NCI-H1417 treated with DMSO at 0.1 percent for 48 hours (cell line): ENCODE data around the gene FMN1.

Experiments used
- DNase-seq: peaks from one replicate; lab custom pipeline; 2025; lab: John Stamatoyannopoulos, UW

Gene FMN1

DNA sequence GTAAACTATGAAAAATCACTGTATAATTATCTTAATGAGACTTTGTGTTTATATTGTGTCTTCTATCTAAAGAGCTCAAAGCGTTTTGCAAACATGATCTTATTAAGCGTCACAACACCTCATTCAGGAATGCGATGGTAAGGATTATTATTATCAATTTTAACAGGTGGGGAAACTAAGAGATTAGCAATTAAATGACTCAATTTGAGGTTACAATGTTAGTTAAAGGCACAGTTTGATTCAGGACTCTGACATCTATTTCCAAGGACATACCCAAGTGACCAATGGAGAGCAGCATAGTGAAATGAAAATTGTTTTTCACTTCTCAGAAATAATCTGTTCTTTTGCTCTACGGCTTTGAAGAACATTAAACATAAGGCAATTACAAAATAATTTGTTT lies 74.6 kb downstream of the FMN1 start:
- DNase-seq: no peak

DNA sequence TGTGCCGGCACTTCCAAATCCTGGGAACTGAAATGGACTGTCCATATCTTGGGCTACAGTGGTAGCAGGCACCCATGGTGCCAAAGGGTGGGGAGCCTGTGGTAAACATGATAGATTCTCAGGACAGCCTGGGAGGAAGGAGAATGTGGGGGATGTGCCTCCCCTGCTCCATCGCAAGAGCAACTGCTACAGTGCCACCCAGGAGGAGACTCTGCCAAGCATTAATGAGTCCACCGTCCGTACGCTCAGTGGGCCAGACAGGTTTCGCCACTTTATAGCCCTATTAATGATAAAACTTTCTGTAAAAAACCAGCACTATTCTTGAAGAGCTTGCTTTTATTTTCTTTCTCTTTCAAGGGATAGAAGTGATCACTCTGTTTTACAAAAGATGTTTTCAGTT lies 75.2 kb downstream of the FMN1 start:
- no peak for DNase-seq

DNA sequence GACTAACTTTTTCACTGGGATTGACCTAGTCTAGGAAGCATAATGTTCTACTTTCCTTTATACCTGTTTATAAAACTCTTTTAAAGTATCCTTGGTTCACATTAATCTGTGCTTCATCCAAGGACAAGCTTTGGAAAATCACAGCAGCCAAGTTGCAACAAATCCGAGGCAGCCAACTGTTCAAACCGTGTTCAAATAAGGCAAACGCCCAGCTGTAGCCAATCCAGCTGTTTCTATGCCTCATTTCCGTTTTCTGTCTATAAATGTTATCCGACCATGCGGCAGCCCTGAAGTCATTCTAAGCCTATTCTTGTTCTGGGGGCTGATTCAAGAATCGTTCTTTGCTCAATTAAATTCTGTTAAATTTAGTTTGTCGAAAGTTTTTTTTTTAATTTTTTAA lies 78.3 kb downstream of the FMN1 start:
- no peak for DNase-seq

DNA sequence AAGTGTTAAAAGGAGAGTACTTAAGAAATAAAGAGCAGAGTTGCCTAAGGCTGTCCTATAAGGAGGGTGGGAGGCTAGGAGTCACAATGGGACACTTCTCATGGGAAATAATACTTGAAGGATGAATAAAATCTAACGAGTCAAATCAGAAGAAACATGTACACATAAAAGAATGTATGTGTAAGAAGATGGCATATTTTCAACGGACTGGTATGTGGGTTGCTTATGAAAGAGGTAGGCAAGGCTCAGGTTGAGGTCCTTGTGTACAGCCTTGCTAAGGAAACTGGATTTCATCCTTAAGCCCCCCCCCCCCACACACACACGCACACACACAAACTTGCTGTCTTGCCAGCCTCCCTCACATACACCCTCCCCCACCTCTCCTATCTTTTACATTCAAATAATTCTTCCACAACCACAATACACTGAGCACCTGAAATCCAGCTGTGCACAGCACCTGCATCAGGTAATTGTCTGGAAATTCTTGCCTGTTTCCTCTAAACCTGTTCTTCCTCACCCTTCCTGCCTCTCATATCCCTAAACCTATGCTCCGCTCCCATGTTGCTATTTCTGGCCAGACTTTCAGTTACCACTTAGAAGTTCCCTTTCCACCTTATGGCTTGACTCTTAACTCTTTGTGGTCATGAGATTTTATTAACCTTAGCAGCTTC lies 79.2 kb downstream of the FMN1 start:
- no peak for DNase-seq

- DNase-seq: no peak
Measured at GRCh38 chr15:33114374-33114717, 80.2 kb downstream of the FMN1 start.

DNA sequence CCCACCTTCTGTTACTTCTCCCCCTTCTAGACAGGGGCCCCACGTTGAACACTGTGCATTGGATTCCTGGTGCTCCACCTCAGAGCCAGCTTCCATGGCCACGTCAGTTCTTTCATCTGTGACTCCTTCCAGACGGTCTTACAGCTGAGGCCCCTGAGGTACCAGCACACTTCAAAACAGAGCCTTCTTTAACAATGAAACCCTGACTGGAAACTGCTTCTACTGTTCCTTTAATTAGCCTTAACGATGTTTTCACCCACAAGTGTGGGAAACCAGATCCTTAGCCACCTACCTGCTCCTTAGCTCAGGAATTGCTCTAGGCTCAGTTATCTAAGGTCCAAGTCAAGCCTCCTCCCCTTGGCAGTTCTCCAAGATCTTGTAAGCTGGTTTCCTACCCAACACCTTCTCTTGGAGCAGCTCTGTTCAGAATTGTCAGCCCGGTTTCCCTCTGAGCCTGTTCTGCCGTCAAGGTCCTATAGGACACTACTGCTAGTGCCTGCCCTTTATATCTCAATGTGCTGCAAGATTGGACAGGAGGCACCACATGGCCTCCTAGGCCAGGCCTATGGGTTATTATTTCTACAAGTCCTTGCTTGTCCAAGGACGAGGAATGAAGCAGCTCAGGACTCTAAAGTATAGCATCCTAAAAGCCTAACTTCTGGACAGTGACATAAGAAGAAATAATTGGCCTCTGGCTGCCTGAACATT lies 80.7 kb downstream of the FMN1 start:
- no peak for DNase-seq

DNA sequence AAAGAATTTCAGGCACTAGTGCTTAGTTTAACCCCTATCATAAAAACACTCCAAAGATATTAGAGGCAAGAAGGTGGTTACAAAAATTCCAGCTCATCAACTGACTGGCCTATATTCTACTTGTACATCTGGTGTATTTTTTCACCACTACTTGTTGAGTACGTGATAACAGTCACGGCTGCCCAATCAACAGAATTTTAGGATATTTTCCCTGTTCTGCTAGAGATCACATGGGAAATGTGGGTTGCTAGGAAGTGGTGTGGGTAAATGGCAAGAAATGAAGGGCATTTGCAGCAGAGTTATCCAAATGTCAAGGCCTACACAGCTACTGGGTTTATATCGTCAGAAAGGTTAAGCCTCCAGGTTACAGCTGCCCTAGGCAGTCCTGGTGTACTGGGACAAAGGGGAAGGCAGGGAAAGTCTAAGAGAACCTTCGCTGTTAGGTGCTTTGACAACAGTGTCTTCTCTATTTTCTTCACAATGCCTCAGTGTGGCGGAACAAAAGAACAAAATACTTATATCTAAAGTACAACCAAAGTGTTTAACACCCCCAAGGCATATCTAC lies 81.9 kb downstream of the FMN1 start:
- DNase-seq: no peak

DNA sequence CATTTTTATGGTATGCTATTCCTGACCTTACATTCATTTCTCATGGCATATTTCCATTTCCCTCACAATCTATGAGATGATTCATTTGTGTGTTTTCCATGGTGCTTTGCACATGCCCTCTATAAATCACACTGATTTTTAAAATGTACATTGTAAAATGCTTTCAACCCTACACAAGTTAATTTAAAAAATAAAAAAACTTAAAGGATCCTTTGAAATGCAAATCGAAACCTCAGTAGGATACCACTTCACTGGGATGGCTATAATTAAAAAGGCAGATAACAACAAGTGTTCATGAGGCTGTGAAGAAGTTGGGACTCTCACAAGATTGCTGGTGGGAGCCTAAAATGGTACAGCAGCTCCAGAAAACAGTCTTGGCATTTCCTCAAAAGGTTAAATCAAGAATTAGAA lies 83.5 kb downstream of the FMN1 start:
- DNase-seq: no peak

DNA sequence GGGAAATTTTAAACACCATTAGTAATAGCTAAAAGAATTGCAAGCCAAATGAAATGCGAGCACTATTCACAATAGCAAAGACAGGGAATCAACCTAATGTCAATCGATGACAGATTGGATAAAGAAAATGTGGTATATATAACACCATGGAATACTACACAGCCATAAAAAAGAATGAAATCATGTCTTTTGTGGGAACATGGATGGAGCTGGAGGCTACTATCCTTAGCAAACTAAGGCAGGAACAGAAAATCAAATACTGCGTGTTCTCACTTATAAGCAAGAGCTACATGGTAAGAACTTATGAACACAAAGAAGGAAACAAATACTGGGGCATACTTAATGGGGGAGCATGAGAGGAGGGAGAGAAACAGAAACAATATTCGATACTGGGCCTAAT lies 85.2 kb downstream of the FMN1 start:
- no peak for DNase-seq

GRCh38 chr15:33108518-33108917 lies 86.0 kb downstream of the FMN1 start:
- no peak for DNase-seq

DNA sequence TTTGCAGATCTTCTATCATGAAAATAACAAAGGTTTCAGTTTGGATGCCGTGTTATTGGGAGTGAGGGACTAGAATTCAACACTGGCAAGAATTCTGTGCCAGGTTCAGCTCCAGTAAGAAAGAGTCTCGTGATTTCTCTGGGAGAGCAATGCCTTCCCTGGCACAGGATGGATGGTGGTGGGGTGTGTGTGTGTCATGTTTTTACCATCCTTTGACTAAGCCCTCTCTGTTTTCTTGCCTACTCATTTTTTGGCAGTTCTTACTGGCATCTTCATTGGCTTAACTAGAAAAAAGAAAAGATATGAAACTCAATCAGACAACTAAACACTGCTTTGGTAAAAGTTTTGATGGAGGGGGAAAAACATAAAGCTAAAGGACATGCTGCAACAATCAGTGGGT lies 86.6 kb downstream of the FMN1 start:
- DNase-seq: no peak

DNA sequence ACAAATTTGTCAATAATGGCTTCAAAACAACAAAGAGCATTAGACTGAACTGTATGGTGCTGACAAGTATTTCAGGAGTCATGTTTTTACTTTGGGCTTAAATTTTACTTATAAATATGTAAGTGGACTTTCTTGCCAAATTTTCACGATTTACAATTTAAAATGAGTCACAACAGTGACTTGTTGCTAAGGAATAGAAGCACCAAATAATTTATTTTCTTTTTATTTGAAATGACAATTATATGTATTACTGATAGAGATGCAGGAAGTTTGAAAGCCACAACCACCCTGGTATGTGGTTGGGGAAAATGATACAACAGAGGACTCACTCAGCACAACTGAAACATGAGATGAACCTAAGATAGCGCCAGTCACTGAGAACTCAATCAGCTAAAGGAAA lies 90.3 kb downstream of the FMN1 start:
- DNase-seq: no peak

GRCh38 chr15:33101036-33101435 lies 93.5 kb downstream of the FMN1 start:
- no peak for DNase-seq

- no peak for DNase-seq
Measured at GRCh38 chr15:33100314-33100713, 94.2 kb downstream of the FMN1 start.

GRCh38 chr15:33099739-33100138 lies 94.8 kb downstream of the FMN1 start:
- no peak for DNase-seq

- no peak for DNase-seq
Measured at GRCh38 chr15:33099213-33099612, 95.3 kb downstream of the FMN1 start.

DNA sequence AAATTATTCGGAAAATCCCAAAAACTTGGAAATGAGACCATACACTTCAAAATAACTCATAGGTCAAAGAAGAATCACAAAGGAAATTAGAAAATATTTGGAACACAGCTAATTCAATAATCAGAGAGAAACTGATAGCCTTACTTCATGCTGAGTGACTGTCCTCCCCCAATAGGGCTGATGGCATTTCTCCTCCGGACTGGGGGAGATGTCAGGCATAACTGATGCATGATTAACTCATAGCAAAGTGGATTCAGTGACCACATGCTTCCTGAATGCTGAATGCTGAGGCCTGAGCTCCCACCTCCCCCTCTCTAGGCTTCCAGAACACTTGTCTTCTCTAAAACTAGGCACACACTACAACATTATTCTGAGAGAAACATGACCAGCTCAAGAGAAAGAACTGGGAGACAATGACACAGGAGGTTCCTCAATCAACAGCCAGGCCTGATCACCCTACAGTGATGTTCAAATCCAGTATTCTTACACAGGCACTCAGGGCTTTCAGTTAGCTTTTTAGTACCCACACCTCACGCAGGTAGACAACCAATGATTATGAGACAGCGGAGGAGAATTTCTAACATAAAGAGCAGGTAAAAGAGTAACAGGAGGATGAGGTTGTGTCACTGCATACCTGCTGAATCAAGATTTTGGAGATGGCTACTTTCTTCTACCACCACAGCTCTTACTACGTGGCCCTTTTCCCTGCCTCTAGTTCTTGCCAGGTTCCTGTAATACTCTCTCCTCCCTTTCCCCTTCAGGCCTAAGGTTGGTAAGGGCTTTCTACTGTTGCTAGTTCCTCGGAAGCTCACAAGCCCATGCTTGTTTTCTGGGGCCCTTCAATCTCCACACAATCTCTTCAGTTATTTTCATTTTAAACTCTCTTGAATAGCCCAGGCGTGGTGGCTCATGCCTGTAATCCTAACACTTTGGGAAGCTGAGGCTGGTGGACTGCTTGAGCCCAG lies 96.1 kb downstream of the FMN1 start:
- DNase-seq: no peak

- no peak for DNase-seq
Measured at GRCh38 chr15:33096134-33096533, 98.4 kb downstream of the FMN1 start.

DNA sequence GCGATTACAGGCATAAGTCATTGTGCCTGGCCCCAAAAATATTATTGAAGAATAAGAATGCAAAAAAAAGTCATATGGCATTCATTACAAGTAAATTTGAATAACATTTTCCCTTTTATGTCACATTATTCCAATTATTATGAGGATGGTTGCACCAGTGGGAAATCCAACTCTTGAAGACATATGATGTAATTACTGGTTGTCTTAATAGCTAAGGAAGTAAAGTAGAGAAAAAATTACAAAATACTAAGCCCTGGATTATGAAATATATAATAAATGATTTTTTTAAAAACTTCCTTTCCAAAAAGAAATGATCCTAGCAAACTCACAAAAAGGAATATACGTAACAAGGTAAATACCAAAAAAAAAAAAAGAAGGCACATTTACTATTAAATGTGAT lies 98.9 kb downstream of the FMN1 start:
- DNase-seq: no peak

GRCh38 chr15:33094336-33094735 lies 100.2 kb downstream of the FMN1 start:
- no peak for DNase-seq

GRCh38 chr15:33093222-33093621 lies 101.3 kb downstream of the FMN1 start:
- DNase-seq: no peak

GRCh38 chr15:33091983-33092693 lies 102.4 kb downstream of the FMN1 start:
- peak; percentile 60 for DNase-seq
